BJ (cell line): Measurements from ENCODE around the gene ANKRD9. TPM values are rescaled to one million over a fixed set of nuclear protein-coding genes. Genes with fewer than 3 reads are reported as not detected.

ENCODE experiments used
- CTCF ChIA-PET: fragments of 350-600 bp; formaldehyde crosslinking; extraction: SDS; loops from one replicate; lab custom pipeline; 2021; ENCODE audit warnings: antibody characterized with exemption, inconsistent platforms; lab: Yijun Ruan, JAX
- POLR2A ChIA-PET: fragments of 300-600 bp; sonication (Branson Sonifier 250); formaldehyde crosslinking; extraction: SDS; loops from one replicate; lab custom pipeline; 2021; ENCODE audit warnings: antibody characterized with exemption; lab: Charles Lee
- DNase-seq: peaks from one replicate; pipeline ENCODE4 v3.0.0-alpha.2; 2011; ENCODE audit warnings: low read depth
- H3K27me3 ChIP-seq: 2 replicates; pipeline ENCODE4 v1.6.0; 2011; ENCODE audit warnings: low read length; ENCODE audit not compliant: control insufficient read depth, insufficient read depth
- H3K36me3 ChIP-seq: 2 replicates; pipeline ENCODE4 v1.5.1; 2011; ENCODE audit warnings: low read length; ENCODE audit not compliant: control insufficient read depth, insufficient read depth
- H3K4me3 ChIP-seq: 2 replicates; pipeline ENCODE4 v1.5.1; 2011; ENCODE audit warnings: low read depth, mild to moderate bottlenecking, control low read depth, low read length
- CTCF ChIP-seq: IDR thresholded peaks from 2 replicates; pipeline ENCODE4 v1.5.1; 2011; ENCODE audit warnings: low read depth, mild to moderate bottlenecking, control low read depth, inconsistent platforms, low read length, moderate library complexity; ENCODE audit not compliant: insufficient read depth
- polyA plus RNA-seq: library from polyadenylated mRNA; depleted of rRNA; stranded (reverse); fragments of >200 nt; gene quantifications from 2 replicates; pipeline ENCODE4 v1.2.3, GENCODE V29; 2011

Gene ANKRD9
- polyA plus RNA-seq, 1 experiment = 9.1 TPM

- ChIA-PET POLR2A (no interaction called here), CTCF (interaction anchor here (1.4 to 1.5 kb wide), 2 partner anchors 16 to 71 kb away, joined by 5 to 6 read pairs; no protein-coding TSS in a partner anchor)
- H3K4me3 ChIP-seq = no peak overlapping the region
Observed at GRCh38 chr14:102508410-102508773, 1.2 kb downstream of the ANKRD9 start.

GRCh38 chr14:102507857-102508312 is 1.7 kb downstream of the ANKRD9 start:
- no peak overlapping the region for H3K4me3 ChIP-seq
- CTCF ChIA-PET = interaction anchor here (0.6 to 1.5 kb wide), 3 partner anchors 16 to 130 kb away, joined by 5 to 6 read pairs (median 5); no protein-coding TSS in a partner anchor
- POLR2A ChIA-PET = no interaction called here
- H3K27me3 ChIP-seq = no peaks in the 10 kb centered on the region
- no peaks in the 10 kb centered on the region for H3K36me3 ChIP-seq
- no peak for DNase-seq
- no peak for TF ChIP-seq CTCF

More at GRCh38 chr14:102508410-102508773, 1.2 kb downstream of the ANKRD9 start:
- no peak for DNase-seq
- no peaks in the 10 kb centered on the region for H3K27me3 ChIP-seq
- no peaks in the 10 kb centered on the region for H3K36me3 ChIP-seq
- no peak for TF ChIP-seq CTCF

GRCh38 chr14:102507081-102507856 is 2.3 kb downstream of the ANKRD9 start:
- no peak for TF ChIP-seq CTCF
- POLR2A ChIA-PET = no interaction called here
- CTCF ChIA-PET = interaction anchor here (0.6 to 1.5 kb wide), 4 partner anchors 9 to 131 kb away, joined by 3 to 5 read pairs (median 4); no protein-coding TSS in a partner anchor

GRCh38 chr14:102506626-102506925 is 3.0 kb downstream of the ANKRD9 start:
- CTCF ChIA-PET = interaction anchor here (0.6 to 1.1 kb wide), 2 partner anchors 10 to 18 kb away, joined by 3 read pairs; no protein-coding TSS in a partner anchor

More at GRCh38 chr14:102507081-102507856, 2.3 kb downstream of the ANKRD9 start:
- no peak for DNase-seq
- Histone ChIP-seq H3K4me3 (no peak overlapping the region), H3K27me3 (no peaks in the 10 kb centered on the region), H3K36me3 (no peaks in the 10 kb centered on the region)

More at GRCh38 chr14:102506626-102506925, 3.0 kb downstream of the ANKRD9 start:
- Histone ChIP-seq H3K27me3 (no peaks in the 10 kb centered on the region), H3K4me3 (no peak overlapping the region), H3K36me3 (no peaks in the 10 kb centered on the region)
- no peak for TF ChIP-seq CTCF
- POLR2A ChIA-PET = no interaction called here
- no peak for DNase-seq
